GM21576 (cell line): Measurements from ENCODE around the gene ABTB2.
"Not testable (repeated sequence)": the region's sequence is repeated elsewhere in the genome, so short reads cannot be mapped to it uniquely, and the experiment has no call there.

Experiments used
- ATAC-seq: cut with Tn5 transposase; IDR thresholded peaks from one replicate; pipeline ENCODE4 v1.9.1; 2021; ENCODE audit warnings: mild to moderate bottlenecking, moderate library complexity; ENCODE audit not compliant: unreplicated experiment

Gene ABTB2

DNA sequence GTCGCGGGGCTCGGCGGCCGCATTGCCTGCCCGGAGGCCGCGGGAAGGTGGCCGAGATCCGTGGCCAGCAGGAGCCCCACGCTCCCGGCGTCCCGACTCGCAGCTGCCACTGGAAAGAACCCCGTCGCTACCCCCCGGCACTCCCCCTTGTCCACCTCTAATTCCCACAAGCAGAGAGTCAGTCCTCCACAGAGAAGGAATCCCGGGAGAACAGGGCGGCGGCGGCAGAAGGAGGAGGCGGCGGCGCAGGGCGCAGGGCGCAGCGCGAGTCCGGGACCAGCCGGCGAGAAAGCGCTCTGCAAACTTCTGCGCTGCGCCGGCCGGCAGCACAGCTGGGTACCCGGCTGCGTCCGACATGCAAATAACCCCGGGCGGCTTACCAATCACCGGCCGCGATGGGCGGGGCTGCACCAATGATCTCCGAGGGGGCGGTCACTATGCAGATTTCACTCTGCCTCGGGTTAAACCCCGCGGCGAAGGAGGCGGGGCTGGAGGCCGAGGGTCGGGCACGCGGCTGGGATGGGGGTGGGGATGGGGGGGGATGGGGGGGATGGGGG is at the start of gene ABTB2:
TSS of gene ABTB2 (minus strand) at position 310 of the 557 bp plus-strand sequence.
- peak; percentile 90 for ATAC-seq

- no peak for ATAC-seq
Observed at GRCh38 chr11:34407121-34407813, 49.5 kb upstream of the ABTB2 start.

GRCh38 chr11:34406413-34406812 is 48.6 kb upstream of the ABTB2 start:
- ATAC-seq: no peak

- no peak for ATAC-seq
Observed at GRCh38 chr11:34405079-34405858, 47.5 kb upstream of the ABTB2 start.

DNA sequence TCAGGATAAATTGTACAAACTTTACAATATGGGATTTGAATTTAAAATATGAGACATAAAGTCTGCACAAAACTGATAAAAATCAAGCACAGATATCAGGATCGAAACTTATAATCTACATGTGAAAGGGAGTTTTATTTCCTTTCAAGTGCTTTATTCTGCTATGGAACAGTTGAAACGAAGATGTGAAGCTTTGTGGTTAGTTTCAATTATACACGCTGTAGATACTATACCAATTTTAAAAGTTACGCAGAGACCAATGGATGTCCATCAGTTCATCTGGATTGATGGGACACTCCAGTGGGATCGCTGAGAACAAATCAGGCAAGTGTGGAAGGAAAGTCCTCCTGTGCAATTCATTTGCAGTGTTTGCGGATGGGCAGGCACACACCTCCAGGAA is 46.5 kb upstream of the ABTB2 start:
- ATAC-seq: no peak

DNA sequence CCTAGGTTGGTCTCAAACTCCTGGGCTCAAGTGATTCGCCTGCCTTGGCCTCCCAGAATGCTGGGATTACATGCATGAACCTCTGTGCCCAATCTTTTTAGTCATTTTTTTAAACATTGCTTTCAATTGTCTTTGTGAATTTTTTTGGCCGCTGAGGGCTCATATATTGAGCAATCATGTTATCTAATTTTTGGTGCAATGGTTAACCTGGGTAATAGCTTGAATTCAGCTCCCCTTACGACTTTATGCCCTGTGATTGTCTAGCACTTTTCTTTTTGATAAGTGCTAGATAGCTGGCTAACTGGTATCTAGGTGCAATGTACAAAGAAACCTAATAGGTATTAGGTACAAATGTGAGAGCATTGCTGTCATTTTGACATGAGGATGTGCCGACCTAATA is 45.6 kb upstream of the ABTB2 start:
- ATAC-seq: no peak

GRCh38 chr11:34397811-34398210 is 40.0 kb upstream of the ABTB2 start:
- no peak for ATAC-seq

DNA sequence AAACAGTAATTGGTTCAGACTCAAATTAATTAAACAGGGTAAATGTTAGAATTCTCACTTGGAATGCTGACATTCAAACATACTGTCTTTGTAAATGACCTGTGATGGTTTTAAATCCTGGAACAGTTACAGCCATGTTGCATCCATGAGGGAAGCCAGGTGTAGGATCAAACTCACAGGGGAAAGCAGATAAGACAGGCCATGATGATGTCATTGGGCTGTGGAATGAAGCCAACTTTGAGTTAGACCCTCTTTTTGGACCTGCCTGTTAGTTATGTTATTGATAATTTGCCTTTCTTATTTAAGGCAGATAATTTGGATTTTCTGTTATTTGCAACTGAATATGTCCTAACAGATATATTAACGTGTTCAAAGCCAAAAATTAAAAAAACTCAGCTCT is 39.3 kb upstream of the ABTB2 start:
- no peak for ATAC-seq

- no peak for ATAC-seq
Observed at GRCh38 chr11:34395916-34396550, 38.2 kb upstream of the ABTB2 start.

DNA sequence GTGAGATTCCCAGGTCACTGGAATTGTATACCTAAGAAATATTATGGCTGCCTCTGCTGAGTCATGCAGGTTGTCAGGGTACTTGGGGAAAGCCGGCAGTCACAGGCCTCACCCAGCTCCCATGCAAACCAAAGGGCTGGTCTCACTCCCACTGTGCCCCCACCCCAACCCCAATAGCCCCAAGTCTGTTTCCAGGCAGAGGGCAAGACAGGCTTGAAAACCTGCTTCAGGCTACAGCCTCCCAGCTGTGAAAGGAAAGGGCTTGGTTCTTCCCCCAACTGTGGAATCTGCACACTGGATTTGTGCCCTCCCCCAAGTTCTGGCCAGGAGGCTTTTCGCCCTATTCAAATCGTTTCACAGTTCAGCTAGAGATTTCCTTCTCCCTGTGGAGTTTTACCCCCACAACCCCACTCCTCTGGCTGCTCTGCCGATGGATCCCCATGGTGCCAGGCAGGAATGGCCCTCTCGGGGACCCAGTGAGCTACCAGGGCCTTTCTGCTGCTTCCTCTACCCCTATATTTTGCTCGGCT is 37.0 kb upstream of the ABTB2 start:
- no peak for ATAC-seq

GRCh38 chr11:34387653-34388052 is 29.8 kb upstream of the ABTB2 start:
- no peak for ATAC-seq

DNA sequence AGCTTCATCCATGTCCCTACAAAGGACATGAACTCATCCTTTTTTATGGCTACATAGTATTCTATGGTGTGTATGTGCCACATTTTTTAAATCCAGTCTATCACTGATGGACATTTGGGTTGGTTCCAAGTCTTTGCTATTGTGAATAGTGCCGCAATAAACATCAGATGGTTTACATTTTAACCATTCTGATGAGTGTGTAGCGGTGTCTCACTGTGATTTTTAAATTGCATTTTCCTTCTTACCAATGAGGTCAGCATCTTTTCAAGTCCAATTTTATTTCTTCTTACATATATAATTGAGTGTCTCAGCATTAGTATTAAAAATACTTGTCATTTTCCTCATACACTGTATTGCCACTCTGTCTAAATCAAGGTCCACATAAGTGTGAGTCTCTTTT is 28.5 kb upstream of the ABTB2 start:
- not testable (repeated sequence) for ATAC-seq

DNA sequence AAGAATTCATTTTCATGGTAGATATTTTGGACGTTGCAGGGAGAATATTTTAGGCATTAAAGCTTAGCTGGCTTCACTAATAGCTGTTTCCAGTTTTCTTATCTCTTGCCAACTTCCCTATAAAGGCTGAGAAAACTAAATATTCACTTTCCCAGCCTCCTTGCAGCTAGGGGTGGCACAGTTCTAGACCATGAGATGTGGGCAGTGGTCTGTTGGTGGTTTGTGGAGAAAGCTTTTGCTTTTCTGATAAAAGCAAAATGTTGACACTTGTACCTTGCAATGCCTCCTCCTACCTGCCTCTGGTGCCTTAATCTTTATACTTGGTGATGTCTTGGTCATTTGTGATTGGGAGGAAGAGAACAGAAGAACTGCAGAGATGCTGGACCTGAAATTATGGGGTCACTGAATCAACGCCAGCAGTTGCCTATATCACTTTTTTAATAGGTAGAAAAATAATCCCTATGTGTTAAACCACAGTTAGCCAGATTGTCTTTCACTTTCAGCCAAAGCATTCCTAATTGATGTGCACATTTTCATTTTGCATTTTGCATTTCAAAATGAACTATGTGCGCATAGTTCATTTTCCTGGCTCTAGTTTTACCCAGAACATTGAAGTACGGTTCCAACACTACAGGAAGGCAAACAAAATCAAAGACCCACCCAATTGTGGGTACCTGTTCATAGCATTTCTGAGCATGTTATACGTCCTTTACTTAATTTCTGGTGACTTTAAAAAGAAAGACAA is 24.9 kb upstream of the ABTB2 start:
- no peak for ATAC-seq

- ATAC-seq: no peak
Observed at GRCh38 chr11:34381775-34382174, 24.0 kb upstream of the ABTB2 start.

GRCh38 chr11:34380696-34381095 is 22.9 kb upstream of the ABTB2 start:
- no peak for ATAC-seq

DNA sequence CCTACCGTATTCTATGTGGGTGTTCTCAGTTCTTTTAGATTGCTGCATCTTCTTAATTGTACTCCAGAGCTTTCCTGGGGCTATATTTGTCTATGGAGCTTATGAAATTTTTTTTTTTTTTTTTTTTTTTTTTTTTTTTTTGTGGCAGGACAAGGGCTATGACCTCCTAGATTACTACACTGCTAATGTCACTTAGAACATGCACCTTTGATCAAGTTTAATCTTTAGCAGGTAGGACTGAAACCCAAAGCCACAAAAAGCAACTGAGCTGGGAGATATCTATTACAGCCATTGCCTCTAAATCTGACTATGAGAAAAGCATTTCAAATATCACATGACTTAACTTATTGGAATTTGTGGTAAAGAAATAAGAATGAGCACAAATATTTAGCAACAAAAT is 21.7 kb upstream of the ABTB2 start:
- no peak for ATAC-seq

GRCh38 chr11:34379079-34379478 is 21.3 kb upstream of the ABTB2 start:
- ATAC-seq: no peak

DNA sequence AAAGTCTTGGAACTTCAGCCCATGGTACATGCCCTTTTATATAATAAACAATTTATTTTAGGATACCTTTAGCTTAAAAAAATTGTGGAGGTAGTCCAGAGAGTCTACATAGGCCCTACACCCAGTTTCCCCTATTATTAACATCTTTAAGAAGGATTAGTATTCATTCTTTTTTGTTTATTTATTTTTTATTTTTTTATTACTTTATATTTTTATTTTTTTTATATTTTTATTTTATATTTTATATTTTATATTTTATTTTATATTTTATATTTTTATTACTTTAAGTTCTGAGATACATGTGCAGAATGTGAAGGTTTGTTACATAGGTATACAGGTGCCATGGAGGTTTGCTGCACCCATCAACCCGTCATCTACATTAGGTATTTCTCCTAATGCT is 15.9 kb upstream of the ABTB2 start:
- no peak for ATAC-seq

DNA sequence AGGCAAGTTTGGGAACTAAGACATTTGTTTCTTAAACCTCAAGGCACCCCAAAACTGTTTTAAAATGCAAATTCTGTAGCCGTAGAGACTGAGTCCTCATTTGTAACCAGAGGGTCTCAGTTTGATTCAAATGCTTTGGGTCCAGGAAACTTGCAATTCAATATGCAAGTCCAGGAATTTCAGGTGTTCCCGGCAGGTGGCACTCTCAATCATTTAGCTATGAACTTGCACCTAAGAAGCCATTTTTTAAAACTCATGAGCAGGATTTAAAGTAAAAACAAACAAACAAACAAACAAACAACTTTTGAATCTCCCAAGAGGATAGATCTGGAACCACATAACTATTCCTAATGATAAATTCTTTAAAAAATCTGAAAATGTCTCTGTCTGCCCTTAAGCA is 8.7 kb upstream of the ABTB2 start:
- no peak for ATAC-seq

GRCh38 chr11:34364102-34364501 is 6.3 kb upstream of the ABTB2 start:
- no peak for ATAC-seq
